Thoracic aorta (tissue), 2 donors: ENCODE measurements around the gene PARVA. TPM values are rescaled to one million over a fixed set of nuclear protein-coding genes. Genes with fewer than 3 reads are reported as not detected.
"Not testable (repeated sequence)": the region's sequence is repeated elsewhere in the genome, so short reads cannot be mapped to it uniquely, and the experiment has no call there.

Experiments used
- ATAC-seq: fragments of 150-250 bp; one replicate; pipeline ENCODE4 v1.8.0; 2017; ENCODE audit warnings: low read depth; ENCODE audit not compliant: insufficient number of reproducible peaks, low FRiP score
- DNase-seq: peaks from one replicate; pipeline ENCODE4 v3.0.0-alpha.2; 2020; ENCODE audit warnings: low spot score
- H3K27ac ChIP-seq, 2 donors: fragments of 200-600 bp; sonication (generic); 1 replicate in 1 of 2; 2 replicates in 1 of 2; pipeline ENCODE4 v1.5.1; 2016; ENCODE audit warnings: mild to moderate bottlenecking in 2 of 2, moderate library complexity in 2 of 2
- H3K27me3 ChIP-seq: fragments of 200-600 bp; sonication (generic); replicated peaks from 2 replicates; pipeline ENCODE4 v1.6.0; 2016; ENCODE audit warnings: mild to moderate bottlenecking; ENCODE audit not compliant: insufficient read depth
- H3K36me3 ChIP-seq: fragments of 200-600 bp; sonication (generic); one replicate; pipeline ENCODE4 v1.5.1; 2016
- H3K4me1 ChIP-seq, 2 donors: fragments of 200-600 bp; sonication (generic); 1 replicate in 1 of 2; 2 replicates in 1 of 2; pipeline versions ENCODE4 v1.5.1 to v1.6.0; 2016; ENCODE audit warnings: low read depth in 2 of 2, mild to moderate bottlenecking in 1 of 2; ENCODE audit not compliant: control insufficient read depth in 1 of 2
- H3K4me3 ChIP-seq: fragments of 200-600 bp; sonication (generic); 2 replicates; pipeline ENCODE4 v1.5.1; 2016; ENCODE audit warnings: mild to moderate bottlenecking
- H3K9me3 ChIP-seq: fragments of 200-600 bp; sonication (generic); 2 replicates; pipeline ENCODE4 v1.5.1; 2016
- total RNA-seq, 2 donors: library from RNA; depleted of rRNA; stranded (reverse); fragments of >200 nt; gene quantifications; one replicate each; pipeline versions ENCODE4 v1.1.0 to v1.2.3, GENCODE V29; 2016
- TF ChIP-seq, protein P1 (sequence below): fragments of 200-600 bp; sonication (generic); IDR thresholded peaks from one replicate; pipeline ENCODE4 v1.5.1; 2019; ENCODE audit warnings: antibody characterized with exemption

The PARVA gene
- total RNA-seq, 2 donors from 2014 or later = 96.7 to 99.7 TPM

DNA sequence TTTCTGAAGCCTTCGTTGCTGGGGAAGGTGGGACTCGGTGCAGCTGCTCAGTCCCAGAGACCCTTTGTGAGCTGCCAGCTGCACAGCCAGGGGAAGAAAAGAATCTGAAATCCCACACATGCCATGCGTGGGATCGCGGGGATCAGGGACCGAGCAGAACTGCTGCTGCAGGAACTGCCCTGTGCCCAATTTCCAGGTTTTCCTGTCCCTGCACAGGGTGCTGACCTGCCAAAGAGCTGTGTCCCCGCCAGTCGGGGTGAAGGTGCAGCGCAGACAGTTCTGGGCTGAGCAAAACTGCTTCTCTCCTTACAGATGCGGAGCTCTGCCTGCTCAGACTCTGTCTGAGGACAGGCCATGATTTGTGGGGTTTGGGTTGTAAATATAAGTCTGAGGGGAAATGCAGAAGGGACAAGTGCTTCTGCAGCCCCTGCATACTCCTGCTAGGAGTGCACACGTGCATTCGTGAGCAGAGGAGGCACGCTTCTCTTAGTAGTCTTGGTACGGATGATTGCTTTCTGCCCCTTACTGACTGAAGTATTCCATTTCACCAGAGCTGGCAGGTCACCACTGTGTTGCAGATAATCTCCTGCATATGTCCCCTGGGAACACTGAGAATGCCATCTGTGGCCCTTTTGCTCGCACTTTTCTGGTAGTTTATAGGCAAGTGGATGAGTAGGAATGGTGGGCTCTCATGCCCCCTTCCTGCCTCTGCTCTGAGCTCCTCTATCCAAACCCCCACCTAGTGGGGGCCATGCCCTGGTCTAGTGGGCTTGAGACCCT lies 141.4 kb downstream of the PARVA start:
- H3K9me3 ChIP-seq = no peaks in the 10 kb centered on the region
- peaks cover 39% of the 10 kb centered on the region for H3K36me3 ChIP-seq
- H3K27me3 ChIP-seq = no peaks in the 10 kb centered on the region
- TF ChIP-seq, protein P1, sequence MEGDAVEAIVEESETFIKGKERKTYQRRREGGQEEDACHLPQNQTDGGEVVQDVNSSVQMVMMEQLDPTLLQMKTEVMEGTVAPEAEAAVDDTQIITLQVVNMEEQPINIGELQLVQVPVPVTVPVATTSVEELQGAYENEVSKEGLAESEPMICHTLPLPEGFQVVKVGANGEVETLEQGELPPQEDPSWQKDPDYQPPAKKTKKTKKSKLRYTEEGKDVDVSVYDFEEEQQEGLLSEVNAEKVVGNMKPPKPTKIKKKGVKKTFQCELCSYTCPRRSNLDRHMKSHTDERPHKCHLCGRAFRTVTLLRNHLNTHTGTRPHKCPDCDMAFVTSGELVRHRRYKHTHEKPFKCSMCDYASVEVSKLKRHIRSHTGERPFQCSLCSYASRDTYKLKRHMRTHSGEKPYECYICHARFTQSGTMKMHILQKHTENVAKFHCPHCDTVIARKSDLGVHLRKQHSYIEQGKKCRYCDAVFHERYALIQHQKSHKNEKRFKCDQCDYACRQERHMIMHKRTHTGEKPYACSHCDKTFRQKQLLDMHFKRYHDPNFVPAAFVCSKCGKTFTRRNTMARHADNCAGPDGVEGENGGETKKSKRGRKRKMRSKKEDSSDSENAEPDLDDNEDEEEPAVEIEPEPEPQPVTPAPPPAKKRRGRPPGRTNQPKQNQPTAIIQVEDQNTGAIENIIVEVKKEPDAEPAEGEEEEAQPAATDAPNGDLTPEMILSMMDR = no peak
- ATAC-seq (no peak), DNase-seq (no peak)
- H3K27ac ChIP-seq = no peak overlapping the region
- H3K4me1 ChIP-seq = no peaks in the 10 kb centered on the region
- no peak overlapping the region for H3K4me3 ChIP-seq

DNA sequence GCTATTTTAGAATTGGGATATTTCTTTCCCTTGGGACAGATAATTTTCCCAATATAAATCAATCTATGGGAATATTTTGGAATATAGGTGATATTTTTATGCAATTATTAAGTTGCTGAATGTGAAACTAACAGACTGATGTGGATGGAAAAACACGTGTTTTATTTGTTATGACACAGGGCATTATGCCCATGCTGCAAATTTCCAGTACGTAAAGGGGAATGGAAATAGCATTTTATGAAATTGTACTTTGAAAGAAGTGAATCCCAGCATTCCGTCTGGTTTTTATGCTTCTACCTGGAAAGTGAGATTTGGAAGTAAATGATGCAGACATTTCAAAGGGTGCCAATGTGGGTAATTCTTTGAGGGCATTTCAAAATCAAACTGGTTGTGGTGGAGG lies 142.7 kb downstream of the PARVA start:
- peaks cover 35% of the 10 kb centered on the region for H3K36me3 ChIP-seq
- no peak for DNase-seq
- TF ChIP-seq, protein P1 = no peak
- H3K9me3 ChIP-seq = no peaks in the 10 kb centered on the region
- no peak for ATAC-seq
- H3K27me3 ChIP-seq = no peaks in the 10 kb centered on the region
- H3K4me3 ChIP-seq = no peak overlapping the region
- no peak overlapping the region for H3K27ac ChIP-seq
- no peaks in the 10 kb centered on the region for H3K4me1 ChIP-seq

DNA sequence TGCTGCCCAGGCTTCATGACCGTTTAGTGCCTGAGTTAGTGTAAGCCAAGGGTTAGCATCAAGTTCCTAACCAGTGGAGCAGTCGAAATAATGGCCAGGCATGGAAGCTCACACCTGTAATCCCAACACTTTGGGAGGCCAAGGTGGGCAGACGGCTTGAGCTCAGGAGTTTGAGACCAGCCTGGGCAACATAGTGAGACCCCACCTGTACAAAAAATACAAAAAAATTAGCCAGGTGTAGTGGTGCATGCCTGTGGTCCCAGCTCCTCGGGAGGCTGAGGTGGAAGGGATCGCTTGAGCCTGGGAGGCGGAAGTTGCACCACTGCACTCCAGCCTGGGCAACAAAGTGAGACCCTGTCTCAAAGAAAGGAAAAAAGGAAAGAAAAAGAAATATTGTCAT lies 143.2 kb downstream of the PARVA start:
- not testable (repeated sequence) for H3K27me3 ChIP-seq, H3K4me3 ChIP-seq, DNase-seq, H3K4me1 ChIP-seq, ATAC-seq, H3K27ac ChIP-seq, H3K9me3 ChIP-seq
- H3K36me3 ChIP-seq = peaks cover 35% of the 10 kb centered on the region

DNA sequence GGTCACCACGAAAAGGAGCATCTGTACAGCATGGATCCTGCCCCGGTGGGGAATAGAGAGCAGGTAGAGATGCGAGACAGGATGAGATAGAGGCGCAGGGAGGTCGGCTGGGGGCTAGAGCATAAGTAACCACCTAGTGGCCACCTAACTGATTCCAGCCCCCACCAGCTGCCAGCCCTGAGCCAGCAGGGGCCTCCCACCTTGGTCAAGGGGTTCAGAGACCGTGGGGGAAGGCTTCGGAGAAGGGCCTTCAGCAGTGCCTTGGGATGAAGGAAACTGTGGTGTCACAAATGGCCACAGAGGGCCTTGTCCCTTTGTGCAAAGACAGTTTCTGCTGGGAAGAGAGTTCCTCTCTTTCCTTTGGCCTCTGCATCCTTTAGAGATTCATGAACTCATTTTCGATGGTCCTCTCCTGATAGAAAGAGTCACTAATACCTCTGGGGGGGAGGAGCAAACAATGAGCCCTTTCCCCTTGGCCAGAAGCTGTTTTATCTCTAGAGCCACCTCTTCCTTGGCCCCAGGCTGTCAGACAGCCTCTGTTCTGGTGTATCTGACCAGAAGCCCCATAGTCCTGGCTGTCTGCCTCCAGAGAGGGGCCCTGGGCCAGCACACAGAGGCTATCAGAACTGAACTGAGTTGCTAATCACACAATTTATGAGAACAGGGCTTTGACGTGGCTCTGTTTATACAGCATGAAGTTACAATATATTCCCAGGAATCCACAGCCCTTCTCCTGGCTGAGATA lies 146.0 kb downstream of the PARVA start:
- DNase-seq (no peak), ATAC-seq (no peak)
- Histone ChIP-seq H3K27me3 (no peaks in the 10 kb centered on the region), H3K4me3 (no peak overlapping the region), H3K9me3 (no peaks in the 10 kb centered on the region), H3K27ac (no peak overlapping the region), H3K4me1 (peaks cover 3 to 7% of the 10 kb centered on the region in 2 donors), H3K36me3 (peaks cover 26% of the 10 kb centered on the region)
- TF ChIP-seq, protein P1 = no peak

DNA sequence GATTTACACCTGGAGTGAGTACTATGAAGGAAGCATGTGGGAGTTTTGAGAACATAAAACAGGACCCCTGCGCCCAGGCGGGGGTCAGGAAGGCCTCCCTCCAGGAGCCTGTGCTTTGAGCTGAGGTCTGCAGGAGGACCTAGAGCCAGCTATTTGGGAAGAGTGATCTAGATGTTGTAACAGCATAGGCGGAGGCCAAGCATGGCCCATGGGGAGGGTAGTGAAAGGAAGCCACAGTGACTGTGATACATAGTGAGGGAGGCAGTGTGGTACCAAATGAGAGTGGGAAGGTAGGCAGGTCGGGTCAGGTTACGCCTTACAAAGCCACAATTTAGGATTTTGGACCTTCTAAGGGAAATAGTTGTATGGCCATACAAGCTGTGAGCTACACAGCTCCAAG lies 147.5 kb downstream of the PARVA start:
- Histone ChIP-seq H3K4me1 (peaks cover 3 to 7% of the 10 kb centered on the region in 2 donors), H3K4me3 (no peak overlapping the region), H3K36me3 (peaks cover 12% of the 10 kb centered on the region), H3K27me3 (no peaks in the 10 kb centered on the region), H3K27ac (no peak overlapping the region), H3K9me3 (no peaks in the 10 kb centered on the region)
- TF ChIP-seq, protein P1 = no peak
- no peak for ATAC-seq
- no peak for DNase-seq
